Tibial nerve (tissue), 4 donors: ENCODE data around the gene TUBA3E.

ENCODE experiments used
- EP300 ChIP-seq, 2 donors: sonication (generic); formaldehyde crosslinking; IDR thresholded peaks; one replicate each; pipeline ENCODE4 v1.6.1; 2017; ENCODE audit warnings: antibody characterized with exemption in 2 of 2, mild to moderate bottlenecking in 1 of 2
- POLR2A ChIP-seq, 2 donors: fragments of 450-650 bp; IDR thresholded peaks; one replicate each; pipeline ENCODE4 v1.6.1; 2017; ENCODE audit warnings: antibody characterized with exemption in 2 of 2, mild to moderate bottlenecking in 2 of 2, moderate library complexity in 2 of 2
- TF ChIP-seq, protein P1 (sequence below), 5 experiments: fragments of 200-600 bp in 3 of 5; fragments of 450-650 bp in 2 of 5; sonication (generic) in 3 of 5; IDR thresholded peaks; one replicate each; pipeline ENCODE4 v1.5.1; 2016 to 2019; ENCODE audit warnings: antibody characterized with exemption in 5 of 5, mild to moderate bottlenecking in 3 of 5, moderate library complexity in 2 of 5

GRCh38 chr2:130231656-130232055 is 33.4 kb upstream of the TUBA3E start:
- TF ChIP-seq, protein P1, sequence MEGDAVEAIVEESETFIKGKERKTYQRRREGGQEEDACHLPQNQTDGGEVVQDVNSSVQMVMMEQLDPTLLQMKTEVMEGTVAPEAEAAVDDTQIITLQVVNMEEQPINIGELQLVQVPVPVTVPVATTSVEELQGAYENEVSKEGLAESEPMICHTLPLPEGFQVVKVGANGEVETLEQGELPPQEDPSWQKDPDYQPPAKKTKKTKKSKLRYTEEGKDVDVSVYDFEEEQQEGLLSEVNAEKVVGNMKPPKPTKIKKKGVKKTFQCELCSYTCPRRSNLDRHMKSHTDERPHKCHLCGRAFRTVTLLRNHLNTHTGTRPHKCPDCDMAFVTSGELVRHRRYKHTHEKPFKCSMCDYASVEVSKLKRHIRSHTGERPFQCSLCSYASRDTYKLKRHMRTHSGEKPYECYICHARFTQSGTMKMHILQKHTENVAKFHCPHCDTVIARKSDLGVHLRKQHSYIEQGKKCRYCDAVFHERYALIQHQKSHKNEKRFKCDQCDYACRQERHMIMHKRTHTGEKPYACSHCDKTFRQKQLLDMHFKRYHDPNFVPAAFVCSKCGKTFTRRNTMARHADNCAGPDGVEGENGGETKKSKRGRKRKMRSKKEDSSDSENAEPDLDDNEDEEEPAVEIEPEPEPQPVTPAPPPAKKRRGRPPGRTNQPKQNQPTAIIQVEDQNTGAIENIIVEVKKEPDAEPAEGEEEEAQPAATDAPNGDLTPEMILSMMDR (IDR thresholded peaks at IDR 0.05): no peak
- TF ChIP-seq POLR2A (IDR thresholded peaks at IDR 0.05) (no peak), EP300 (IDR thresholded peaks at IDR 0.05) (no peak)
